Rectal smooth muscle tissue (tissue), 1 donor: Measurements from ENCODE around the gene TMC7.
"Not testable (repeated sequence)": the region's sequence is repeated elsewhere in the genome, so short reads cannot be mapped to it uniquely, and the experiment has no call there.

Experiments
- H3K27ac ChIP-seq: one replicate; pipeline ENCODE4 v1.7.0; 2013; ENCODE audit warnings: low read depth, low read length, inconsistent platforms
- H3K27me3 ChIP-seq: one replicate; pipeline ENCODE4 v1.7.0; 2013; ENCODE audit warnings: low read length; ENCODE audit not compliant: control insufficient read depth, insufficient read depth
- H3K36me3 ChIP-seq: one replicate; pipeline ENCODE4 v1.7.0; 2013; ENCODE audit warnings: low read length; ENCODE audit not compliant: control insufficient read depth, insufficient read depth
- H3K4me1 ChIP-seq: one replicate; pipeline ENCODE4 v1.7.0; 2013; ENCODE audit warnings: low read length; ENCODE audit not compliant: control insufficient read depth, insufficient read depth
- H3K4me3 ChIP-seq: one replicate; pipeline ENCODE4 v1.7.0; 2013; ENCODE audit warnings: low read length
- H3K9ac ChIP-seq: one replicate; pipeline ENCODE4 v1.7.0; 2013; ENCODE audit warnings: low read length

The TMC7 gene

GRCh38 chr16:18991731-18992130, 8.0 kb downstream of the TMC7 start:
- not testable (repeated sequence) for H3K9ac ChIP-seq, H3K36me3 ChIP-seq, H3K27me3 ChIP-seq, H3K27ac ChIP-seq, H3K4me3 ChIP-seq, H3K4me1 ChIP-seq

- not testable (repeated sequence) for H3K4me1 ChIP-seq, H3K4me3 ChIP-seq, H3K9ac ChIP-seq, H3K27me3 ChIP-seq, H3K36me3 ChIP-seq, H3K27ac ChIP-seq
Measured at GRCh38 chr16:18993531-18993930, 9.8 kb downstream of the TMC7 start.

DNA sequence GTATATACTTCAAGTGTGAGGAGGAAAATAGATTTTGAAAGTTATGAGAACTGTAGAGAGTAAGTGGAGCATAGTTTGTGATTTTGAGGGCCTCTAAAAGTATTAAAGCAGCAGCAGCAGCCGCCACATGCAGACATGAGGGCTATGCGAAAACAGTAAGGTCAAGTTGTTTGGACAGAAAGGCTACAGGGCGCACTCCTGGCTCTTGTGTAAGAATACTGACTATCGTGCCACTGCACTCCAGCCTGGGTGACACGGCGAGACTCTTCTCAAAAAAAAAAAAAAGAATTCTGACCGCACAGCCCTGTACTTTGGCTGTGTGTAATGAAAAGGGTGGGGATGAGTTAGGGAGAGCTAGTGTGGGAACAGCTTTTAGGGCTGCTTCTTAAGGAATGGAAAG, 10.4 kb downstream of the TMC7 start:
- not testable (repeated sequence) for H3K9ac ChIP-seq, H3K27ac ChIP-seq

GRCh38 chr16:18995406-18995805, 11.7 kb downstream of the TMC7 start:
- not testable (repeated sequence) for H3K9ac ChIP-seq, H3K36me3 ChIP-seq, H3K27ac ChIP-seq

More for the DNA sequence above, 10.4 kb downstream of the TMC7 start:
- H3K4me3 ChIP-seq, H3K4me1 ChIP-seq, H3K36me3 ChIP-seq, H3K27me3 ChIP-seq: not testable (repeated sequence)

GRCh38 chr16:18996536-18996935, 12.8 kb downstream of the TMC7 start:
- not testable (repeated sequence) for H3K4me1 ChIP-seq, H3K4me3 ChIP-seq, H3K27me3 ChIP-seq, H3K27ac ChIP-seq, H3K36me3 ChIP-seq, H3K9ac ChIP-seq

More at GRCh38 chr16:18995406-18995805, 11.7 kb downstream of the TMC7 start:
- H3K27me3 ChIP-seq, H3K4me3 ChIP-seq, H3K4me1 ChIP-seq: not testable (repeated sequence)

DNA sequence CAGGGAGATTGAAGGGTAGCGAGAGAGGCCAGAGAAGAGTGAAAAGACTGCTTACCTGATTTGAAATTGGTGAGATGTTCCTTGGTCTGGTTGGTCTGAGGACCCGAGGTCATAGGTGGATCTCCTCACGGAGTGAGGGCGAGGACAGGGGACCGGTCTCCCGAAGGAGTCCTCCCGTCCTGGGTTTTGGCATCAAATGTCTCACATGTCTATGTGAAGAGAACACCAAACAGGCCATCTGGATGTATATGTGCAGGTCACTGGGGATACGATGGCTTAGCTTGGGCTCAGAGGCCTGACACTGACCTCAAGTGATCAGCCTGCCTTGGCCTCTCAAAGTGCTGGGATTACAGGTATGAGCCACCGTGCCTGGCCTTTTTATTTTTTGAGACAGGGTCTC, 13.3 kb downstream of the TMC7 start:
- not testable (repeated sequence) for H3K4me1 ChIP-seq, H3K27me3 ChIP-seq, H3K4me3 ChIP-seq, H3K27ac ChIP-seq, H3K9ac ChIP-seq, H3K36me3 ChIP-seq

- no peaks in the 10 kb centered on the region for H3K4me1 ChIP-seq
- H3K27me3 ChIP-seq, result no peaks in the 10 kb centered on the region
- H3K36me3 ChIP-seq, result no peaks in the 10 kb centered on the region
- no peak overlapping the region for H3K4me3 ChIP-seq
- no peak overlapping the region for H3K27ac ChIP-seq
- H3K9ac ChIP-seq, result no peak overlapping the region
Measured at GRCh38 chr16:18999045-18999393, 15.3 kb downstream of the TMC7 start.

DNA sequence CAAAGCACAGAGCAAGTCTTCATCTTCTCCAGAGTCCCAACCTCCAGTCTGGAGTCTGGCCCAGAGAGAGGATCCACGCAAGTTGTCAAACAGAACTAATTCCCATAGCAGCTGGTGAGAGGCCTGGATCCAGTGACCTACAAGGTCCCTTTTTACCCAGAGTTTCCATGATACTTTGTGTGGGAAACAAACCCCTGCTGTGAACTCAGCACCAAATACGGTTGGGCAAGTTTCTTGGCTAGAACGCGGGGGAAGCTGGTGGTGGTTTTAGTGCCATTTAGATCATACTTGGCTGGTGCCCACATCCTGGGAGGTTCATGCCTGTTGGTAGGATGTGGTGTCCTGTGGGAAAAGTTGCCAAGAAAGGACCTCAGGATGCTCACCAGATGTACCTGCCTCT, 18.1 kb downstream of the TMC7 start:
- H3K4me1 ChIP-seq, result no peaks in the 10 kb centered on the region
- no peak overlapping the region for H3K27ac ChIP-seq
- no peak overlapping the region for H3K4me3 ChIP-seq
- no peak overlapping the region for H3K9ac ChIP-seq
- H3K27me3 ChIP-seq, result no peaks in the 10 kb centered on the region
- H3K36me3 ChIP-seq, result no peaks in the 10 kb centered on the region

GRCh38 chr16:19003935-19004334, 20.2 kb downstream of the TMC7 start:
- Histone ChIP-seq H3K27ac (no peak overlapping the region), H3K4me1 (no peaks in the 10 kb centered on the region), H3K27me3 (no peaks in the 10 kb centered on the region), H3K4me3 (no peak overlapping the region), H3K9ac (no peak overlapping the region), H3K36me3 (no peaks in the 10 kb centered on the region)

DNA sequence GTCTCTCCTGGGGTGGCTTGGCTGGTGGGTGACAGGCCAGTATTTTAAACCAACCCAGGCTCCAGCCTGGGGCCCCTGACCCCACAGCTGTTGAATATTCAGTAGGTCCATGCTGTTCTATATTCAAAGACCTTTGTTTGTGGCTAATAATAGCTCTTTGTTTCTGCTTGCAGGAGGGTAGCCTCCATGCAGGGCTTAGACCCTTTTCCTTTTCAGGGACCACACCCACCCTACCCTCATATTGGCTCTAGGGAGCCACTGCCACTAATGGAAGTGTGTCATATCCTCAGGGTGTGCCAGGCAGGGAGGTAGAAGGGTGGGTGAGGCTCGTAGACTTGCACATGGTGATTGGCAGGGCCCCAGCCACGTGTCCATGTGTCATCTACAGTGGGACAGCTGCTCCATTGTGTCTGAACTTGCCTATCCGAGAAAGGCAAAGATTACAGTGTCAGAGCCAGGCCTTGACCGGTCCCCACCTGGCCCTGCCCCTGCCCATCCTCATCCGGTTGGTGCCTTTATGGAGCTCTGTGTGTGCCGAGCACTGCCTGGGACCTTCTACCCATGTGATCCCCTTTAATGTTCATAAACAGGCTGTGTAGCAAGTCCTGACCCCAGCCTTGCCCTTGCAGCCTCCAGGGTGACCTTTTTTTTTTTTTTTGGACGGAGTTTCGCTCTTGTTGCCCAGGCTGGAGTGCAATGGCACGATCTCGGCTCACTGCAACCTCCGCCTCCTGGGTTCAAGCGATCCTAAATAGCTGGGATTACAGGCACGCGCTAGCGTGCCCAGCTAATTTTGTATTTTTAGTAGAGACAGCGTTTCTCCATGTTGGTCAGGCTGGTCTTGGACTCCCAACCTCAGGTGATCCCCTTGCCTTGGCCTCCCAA, 22.1 kb downstream of the TMC7 start:
- Histone ChIP-seq H3K27me3 (no peaks in the 10 kb centered on the region), H3K9ac (no peak overlapping the region), H3K36me3 (no peaks in the 10 kb centered on the region), H3K4me3 (no peak overlapping the region), H3K27ac (no peak overlapping the region), H3K4me1 (no peaks in the 10 kb centered on the region)

GRCh38 chr16:19006446-19007315, 22.9 kb downstream of the TMC7 start:
- Histone ChIP-seq H3K4me3 (no peak overlapping the region), H3K36me3 (no peaks in the 10 kb centered on the region), H3K27ac (no peak overlapping the region), H3K4me1 (no peaks in the 10 kb centered on the region), H3K27me3 (no peaks in the 10 kb centered on the region), H3K9ac (no peak overlapping the region)

DNA sequence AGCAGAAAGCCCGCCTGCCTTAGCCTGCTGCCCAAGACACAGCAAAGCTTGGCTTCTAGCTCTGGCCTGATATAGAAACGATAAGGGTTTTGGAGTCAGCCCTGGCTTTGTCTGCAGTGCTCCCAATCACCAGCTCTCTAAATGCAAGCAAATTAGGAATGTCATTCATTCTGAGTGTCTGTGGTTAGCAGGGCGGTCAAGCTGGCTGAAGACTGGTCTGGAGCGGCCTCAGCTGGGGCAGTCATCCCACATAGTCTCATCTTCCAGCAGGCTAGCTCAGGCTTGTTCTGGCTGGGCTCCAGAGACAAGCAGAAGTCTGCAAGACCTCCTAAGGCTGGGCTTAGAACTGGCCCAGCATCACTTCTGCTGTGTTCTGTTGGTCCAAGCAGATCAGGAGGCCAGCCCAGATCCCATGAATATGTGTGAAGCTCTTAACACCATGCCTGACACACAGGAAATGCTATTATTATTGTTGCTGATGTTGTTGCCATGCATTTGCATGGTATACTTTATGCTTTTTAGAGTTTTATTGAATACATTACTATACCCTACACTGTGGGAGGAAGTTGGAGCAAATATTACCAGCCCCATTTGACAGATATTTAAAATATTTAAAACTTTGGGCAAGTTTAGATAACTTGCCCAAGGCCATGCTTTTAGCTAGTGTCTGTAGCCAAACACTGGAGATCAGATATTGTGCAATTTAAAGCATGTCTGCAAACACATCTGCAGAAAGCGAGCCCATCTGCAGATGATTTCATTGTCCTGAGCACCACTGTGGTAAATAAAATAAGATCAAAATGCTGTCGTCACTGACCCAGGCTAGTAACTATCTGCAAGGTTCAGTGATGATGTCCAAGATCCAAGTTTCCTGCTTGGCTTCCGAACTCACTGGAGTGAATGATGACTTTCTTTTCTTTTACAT, 24.8 kb downstream of the TMC7 start:
- no peak overlapping the region for H3K27ac ChIP-seq
- H3K4me3 ChIP-seq, result no peak overlapping the region
- H3K9ac ChIP-seq, result no peak overlapping the region
- H3K36me3 ChIP-seq, result no peaks in the 10 kb centered on the region
- H3K4me1 ChIP-seq, result no peaks in the 10 kb centered on the region
- H3K27me3 ChIP-seq, result no peaks in the 10 kb centered on the region
